ENCODE data around the gene ADAMTS1.

Gene ADAMTS1

DNA sequence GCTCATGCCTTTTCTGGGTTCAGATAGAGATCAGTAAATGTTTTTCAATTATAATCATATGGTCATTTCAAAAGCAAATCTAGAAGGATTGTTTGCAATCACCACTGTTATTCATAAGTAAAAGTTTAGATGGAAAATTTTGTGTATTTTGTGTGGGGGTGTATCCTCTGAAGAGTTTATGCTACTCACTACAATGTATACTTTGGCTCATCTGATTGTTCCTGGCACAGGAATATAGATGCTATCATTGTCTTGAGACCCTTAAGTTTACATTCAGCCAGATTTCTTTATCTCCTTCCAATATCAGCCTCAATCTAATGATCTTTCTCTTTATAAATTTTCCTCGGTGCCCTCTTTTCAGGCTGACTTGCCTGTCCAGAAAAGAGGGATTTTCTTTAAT is 33.0 kb downstream of the ADAMTS1 start:
- DNase-seq (ENCODE audit: low read depth) = no peak

DNA sequence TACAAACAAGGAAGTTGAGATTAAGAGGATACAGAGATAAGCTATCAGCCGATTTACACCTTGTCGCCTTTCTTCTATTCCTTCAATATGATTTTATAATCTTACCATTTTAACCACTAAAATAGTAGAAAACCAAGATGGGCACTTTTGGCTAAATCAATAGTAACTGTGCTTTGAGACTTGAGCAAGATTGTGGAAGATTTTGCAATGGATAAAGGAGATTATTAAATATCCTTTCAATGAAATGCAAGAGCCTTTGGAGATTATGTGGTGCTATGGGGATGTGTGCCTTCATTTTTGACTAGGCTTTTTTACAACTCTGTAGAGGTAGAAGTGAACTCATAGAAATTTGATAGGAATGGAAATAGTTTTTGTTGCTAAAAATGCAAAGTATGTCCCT is 33.7 kb downstream of the ADAMTS1 start:
- DNase-seq (ENCODE audit: low read depth) = no peak

- DNase-seq (ENCODE audit: low read depth) = no peak
Observed at GRCh38 chr21:26810676-26811415, 34.4 kb downstream of the ADAMTS1 start.

GRCh38 chr21:26810266-26810665 is 34.9 kb downstream of the ADAMTS1 start:
- no peak for DNase-seq (ENCODE audit: low read depth)

DNA sequence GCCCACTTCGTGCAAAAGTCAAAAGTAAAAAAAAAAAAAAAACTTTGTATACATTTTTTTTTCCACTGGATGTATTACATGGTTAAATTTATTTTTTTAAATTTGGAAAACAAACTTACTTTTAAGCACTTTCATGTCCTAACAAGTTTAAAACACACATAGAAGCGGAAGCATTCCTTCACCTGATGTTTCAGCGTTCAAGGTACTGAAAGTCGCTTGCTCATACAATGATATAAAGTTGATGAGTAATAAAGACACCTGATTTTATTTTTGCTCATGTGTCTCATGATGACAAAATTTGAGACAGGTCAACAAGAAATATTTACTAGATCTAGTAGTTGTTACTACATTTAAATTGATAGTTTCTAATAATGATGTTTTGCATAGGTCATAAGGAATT is 35.5 kb downstream of the ADAMTS1 start:
- no peak for DNase-seq (ENCODE audit: low read depth)

DNA sequence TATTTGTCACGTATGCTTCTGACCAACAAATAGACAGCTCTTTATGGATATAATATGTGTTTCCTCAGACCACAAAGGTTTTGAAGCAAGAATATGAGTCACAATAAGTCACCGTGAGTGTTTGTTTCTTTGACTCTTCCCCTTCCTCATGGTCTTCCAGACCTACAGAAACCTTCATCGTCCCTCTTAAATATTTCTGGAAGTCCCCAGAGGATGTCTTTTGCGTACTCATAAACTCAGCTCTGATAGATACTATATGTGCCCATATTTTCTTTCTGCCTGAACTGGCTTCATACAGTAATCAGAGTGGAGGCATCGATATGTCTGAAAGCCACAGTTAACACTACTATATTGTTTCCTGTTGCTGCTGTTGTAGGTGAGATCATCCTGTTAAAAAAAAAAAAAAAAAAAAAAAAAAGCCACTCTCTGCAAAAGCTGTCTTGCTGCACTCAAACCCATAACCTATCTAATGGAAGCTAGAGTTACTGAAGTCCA is 38.4 kb downstream of the ADAMTS1 start:
- DNase-seq (ENCODE audit: low read depth) = no peak

DNA sequence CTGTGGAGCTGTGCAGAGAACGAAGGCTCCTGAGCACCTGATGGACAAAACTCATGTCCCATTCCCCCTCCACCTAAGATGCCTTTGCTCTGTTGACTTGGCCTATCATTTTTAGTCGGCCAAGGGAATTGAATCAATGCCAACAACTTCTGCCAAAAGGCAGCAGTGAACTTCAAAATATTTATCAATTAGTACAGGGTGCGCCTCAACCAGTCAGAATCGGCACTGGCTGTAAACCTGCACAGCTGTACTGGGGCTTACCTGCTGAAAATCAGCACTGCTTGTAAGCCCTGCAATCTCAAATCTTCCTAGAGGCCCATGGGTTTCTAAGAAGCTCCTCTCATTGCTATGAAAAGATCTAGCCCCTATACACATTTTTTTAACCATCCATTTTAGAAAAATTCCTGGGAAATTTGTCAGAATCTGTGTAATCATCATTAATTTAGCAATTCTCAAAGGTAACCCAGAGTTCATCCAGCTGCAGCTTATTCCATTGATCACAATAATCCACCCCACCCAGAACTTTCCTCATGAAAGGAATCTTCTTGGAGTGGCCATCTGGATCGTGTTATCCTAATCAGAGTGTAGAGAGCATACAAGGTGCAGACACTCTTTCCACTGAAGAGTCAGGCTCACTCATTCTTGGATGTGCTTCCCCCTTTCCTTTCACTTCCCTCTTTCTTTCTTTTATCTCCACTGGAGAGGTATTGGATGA is 40.2 kb downstream of the ADAMTS1 start:
- DNase-seq (ENCODE audit: low read depth) = no peak

DNA sequence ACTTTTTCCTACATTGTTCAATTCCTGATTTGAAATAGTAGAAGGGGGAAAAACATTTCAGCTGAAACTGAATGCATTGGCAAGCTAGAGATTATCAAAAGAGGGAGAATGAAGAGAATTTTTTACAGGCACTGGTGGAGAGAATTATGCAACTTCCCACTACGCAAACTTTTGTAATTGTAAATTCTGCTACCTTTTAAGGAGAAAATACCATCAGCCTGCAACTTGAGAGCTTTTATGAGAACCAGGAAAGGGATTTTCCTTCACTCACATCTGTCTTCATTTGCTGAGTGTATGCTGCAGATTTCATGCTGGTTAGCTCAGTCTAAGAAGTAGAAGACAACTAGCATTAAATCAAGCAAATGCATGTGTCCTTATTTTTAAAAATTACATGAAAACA is 43.7 kb downstream of the ADAMTS1 start:
- no peak for DNase-seq (ENCODE audit: low read depth)

DNA sequence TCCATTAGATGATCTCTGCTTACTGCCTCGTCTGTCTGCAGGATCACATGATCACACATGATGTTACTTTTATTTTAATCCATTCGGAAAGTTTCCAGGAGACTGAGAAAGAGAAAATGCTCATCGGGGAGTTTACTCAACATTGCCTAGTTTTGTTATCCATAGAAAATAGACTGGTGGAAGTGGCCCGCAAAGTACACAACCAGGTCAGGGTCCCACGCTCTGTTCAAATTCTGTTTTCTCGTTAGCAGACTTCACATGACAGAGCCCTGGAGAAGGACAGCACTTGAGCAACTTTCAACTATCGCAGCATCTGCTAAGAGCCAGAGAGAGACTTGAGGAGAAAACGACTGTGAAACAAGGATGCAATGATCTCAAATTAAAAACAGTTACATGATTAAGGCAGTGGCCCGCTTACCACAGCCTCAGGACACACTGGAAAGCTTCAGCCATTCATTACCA is 44.2 kb downstream of the ADAMTS1 start:
- no peak for DNase-seq (ENCODE audit: low read depth)

DNA sequence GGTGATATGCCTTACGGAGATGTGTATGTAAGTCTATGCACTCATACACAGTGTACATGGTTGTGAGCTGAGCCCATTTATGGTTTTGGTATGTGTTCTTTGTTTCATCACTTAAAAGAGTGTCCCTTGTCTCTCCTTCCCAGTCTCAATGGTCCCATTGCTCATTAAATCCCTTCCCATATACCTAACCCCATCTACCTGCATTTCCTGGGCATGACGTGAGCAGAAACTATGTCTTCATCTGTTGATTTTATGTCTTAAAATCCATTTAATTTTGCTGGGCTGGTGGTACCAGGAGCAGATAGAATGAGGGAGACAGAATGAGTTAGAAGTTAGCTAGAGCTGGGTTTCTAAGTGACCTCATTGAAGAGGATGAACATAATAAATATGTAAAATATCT is 44.8 kb downstream of the ADAMTS1 start:
- no peak for DNase-seq (ENCODE audit: low read depth)

DNA sequence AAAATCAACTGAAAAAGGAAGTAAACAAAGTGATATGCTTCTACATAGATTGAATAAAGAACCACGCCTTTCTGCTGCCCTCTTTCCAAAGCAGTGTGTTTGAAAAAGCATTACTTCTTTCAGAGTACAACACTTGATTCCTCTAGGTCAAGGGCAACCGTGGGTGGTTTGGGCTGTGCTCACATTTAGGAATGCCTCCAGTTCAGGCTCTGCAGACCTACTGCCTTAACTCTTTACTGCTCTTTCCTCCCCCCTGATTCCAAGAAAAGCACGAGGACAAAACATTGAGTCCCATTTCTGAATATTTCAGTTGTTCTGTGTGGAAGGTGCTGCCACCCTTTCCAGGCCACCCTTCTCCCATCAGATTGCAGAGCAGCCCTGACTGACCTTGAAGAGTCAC is 45.2 kb downstream of the ADAMTS1 start:
- DNase-seq (ENCODE audit: low read depth) = no peak

GRCh38 chr21:26798856-26799751 is 46.1 kb downstream of the ADAMTS1 start:
- DNase-seq (ENCODE audit: low read depth) = no peak

DNA sequence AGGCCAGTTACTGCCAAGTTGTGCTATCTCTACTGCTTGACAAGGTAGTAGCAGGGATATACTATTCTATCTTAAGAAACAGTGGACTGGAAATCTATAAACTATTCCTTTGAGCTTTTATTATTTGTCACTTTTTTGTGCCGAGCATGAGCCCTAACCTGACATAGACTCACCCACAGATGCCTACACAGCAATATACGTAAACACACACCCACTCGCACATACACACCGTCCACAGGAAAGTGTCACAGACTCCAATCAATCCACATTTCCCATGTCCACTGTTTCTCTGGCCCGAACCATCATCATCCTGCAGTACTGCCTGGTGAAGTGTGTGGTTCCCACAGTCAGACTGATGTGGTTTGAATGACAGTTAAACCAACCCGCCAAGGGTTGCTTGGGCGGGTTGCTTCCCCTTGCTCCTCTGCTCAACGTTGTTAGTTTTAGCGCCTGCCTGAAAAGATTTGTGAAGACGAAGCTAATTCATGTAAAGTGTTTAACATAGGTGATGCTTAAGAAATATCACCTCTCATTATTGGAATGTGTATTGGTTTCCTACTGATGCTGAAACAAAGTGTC is 47.2 kb downstream of the ADAMTS1 start:
- DNase-seq (ENCODE audit: low read depth) = no peak

DNA sequence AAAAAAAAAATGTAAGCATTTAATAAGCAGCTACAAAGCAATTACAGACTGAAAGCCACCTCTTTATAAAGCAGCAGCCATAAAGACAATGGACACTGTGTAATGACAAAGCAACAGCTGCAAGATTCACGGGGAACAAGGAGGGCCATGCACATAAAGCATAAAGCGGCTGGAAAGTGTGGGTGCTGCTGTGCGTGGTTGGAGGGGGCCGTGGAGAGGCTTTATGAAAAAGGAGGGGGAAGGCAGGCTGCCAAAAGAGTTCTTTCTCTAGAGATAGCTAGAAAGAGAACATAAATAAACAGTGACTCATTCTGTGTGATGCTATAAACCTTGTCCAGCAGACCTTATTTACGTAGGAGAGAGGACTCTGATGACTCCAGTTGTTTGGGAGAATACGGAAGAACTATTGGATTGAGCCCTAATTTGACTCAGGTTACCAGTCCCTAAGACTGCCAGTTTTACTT is 49.3 kb downstream of the ADAMTS1 start:
- DNase-seq (ENCODE audit: low read depth) = no peak

GRCh38 chr21:26795412-26795805 is 49.8 kb downstream of the ADAMTS1 start:
- no peak for DNase-seq (ENCODE audit: low read depth)

GRCh38 chr21:26794597-26795411 is 50.4 kb downstream of the ADAMTS1 start:
- no peak for DNase-seq (ENCODE audit: low read depth)

DNA sequence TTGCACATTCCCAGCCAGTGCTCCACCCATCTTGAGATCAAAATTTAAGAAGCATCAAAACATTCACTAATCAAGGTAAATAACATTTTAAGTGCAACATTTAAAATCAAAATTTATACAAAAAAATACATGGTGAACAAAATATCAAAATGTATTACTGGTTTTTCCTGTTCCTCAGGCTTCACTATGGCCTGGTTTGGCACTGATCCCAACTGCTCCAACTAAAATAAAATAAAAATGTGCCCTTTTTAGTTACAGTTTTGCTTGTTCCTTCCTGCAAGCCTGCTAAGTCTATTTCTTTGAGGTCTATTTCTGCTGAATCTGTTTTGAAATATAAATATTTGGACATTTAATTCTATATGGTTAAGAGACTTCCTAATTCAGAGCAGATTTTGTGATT is 54.9 kb downstream of the ADAMTS1 start:
- no peak for DNase-seq (ENCODE audit: low read depth)

GRCh38 chr21:26788790-26789189 is 56.4 kb downstream of the ADAMTS1 start:
- no peak for DNase-seq (ENCODE audit: low read depth)

All from stimulated activated CD4-positive, alpha-beta T cell treated with anti-CD3 and anti-CD28 coated beads, Interleukin-2, amount 100 ng/mL, for 4 hours (primary cell).